Measurements from ENCODE around the gene UCKL1. TPM values are rescaled to one million over a fixed set of nuclear protein-coding genes. Genes with fewer than 3 reads are reported as not detected.

The UCKL1 gene
- total RNA-seq, 6 donors from 2014 or later = 23.0 to 103 (median 37.3) TPM

DNA sequence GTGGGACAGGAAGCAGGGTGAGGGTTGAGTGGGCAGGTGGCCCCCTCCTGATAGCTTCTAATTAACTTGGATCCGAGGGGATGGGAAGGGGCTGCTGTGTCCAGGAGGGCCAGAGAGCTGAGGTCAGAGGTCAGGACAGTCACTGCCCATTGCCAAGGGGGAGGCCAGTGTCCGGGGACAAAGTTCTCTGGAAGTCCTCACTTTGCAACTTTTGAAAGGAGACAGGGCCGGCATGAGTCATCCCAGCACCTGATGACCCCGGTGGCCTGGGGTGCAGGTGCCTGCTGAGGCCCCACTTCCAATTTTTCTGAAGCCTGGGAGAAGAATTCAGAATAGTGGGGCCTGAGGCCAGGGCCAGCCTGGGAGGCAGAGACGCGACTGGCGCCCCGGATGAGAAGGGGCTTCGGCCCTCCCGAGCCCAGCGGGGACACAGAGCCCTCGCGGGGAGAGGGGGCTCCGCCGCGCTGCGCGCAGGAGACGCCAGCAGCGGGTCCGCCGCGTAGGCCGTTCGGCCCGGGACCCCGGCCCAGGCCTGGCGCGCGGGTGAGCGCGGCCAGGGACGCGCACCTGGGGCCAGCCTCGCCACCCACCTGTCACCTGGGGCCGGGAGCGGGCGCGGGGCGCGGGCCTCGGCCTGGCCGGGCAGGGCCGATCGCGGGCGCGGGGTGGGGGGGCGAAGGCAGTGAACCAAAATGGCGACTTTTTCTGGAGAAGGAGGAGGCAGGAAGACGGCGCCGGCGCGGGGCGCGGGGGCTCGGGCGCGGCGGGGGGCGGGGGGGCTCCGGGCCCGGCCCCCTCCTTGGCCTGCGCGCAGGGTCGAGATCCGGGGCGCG, 12.9 kb upstream of the UCKL1 start:
- Histone ChIP-seq H3K4me1 (peaks cover 25 to 43% (median 31%) of the 10 kb centered on the region in 4 donors), H3K9me3 (peaks cover 0 to 12% (median 0%) of the 10 kb centered on the region in 4 donors), H3K36me3 (peaks cover 0 to 15% (median 10%) of the 10 kb centered on the region in 4 donors), H3K4me3 (peak overlapping the region; percentile 49 to 82 (median 74)), H3K27me3 (no peaks in the 10 kb centered on the region), H3K27ac (peak overlapping the region; percentile 51 to 75 (median 62))
- DNase-seq (peak in 1 of 2 donors; percentile 91), ATAC-seq (ENCODE audit: low FRiP score in 2 of 2) (no peak)
- TF ChIP-seq EP300 (IDR thresholded peaks at IDR 0.05) (no peak), POLR2A (IDR thresholded peaks at IDR 0.05) (no peak), POLR2AphosphoS5 (IDR thresholded peaks at IDR 0.05) (no peak), CTCF (IDR thresholded peaks at IDR 0.05) (no peak)
- 2 to 6% methylated on average over 17 to 24 of the region's 70 CpGs for WGBS, 2 donors

GRCh38 chr20:63968136-63968927, 12.1 kb upstream of the UCKL1 start:
- 76 to 82% methylated on average over 9 to 14 of the region's 14 CpGs for WGBS, 2 donors
- TF ChIP-seq EP300 (IDR thresholded peaks at IDR 0.05) (no peak), CTCF (IDR thresholded peaks at IDR 0.05) (no peak), POLR2AphosphoS5 (IDR thresholded peaks at IDR 0.05) (no peak)
- peak in 1 of 2 donors; percentile 55 for DNase-seq
- Histone ChIP-seq H3K27ac (peak overlapping the region in 3 of 4 donors; percentile 51 to 75 (median 65)), H3K27me3 (no peaks in the 10 kb centered on the region), H3K36me3 (peaks cover 0 to 23% (median 17%) of the 10 kb centered on the region in 4 donors), H3K4me1 (peaks cover 17 to 34% (median 24%) of the 10 kb centered on the region in 4 donors), H3K9me3 (peaks cover 0 to 13% (median 0%) of the 10 kb centered on the region in 4 donors), H3K4me3 (peak overlapping the region in 3 of 4 donors; percentile 72 to 82 (median 75))
- no peak for ATAC-seq (ENCODE audit: low FRiP score in 2 of 2)

- H3K27me3 ChIP-seq = no peaks in the 10 kb centered on the region
- no peak for TF ChIP-seq POLR2AphosphoS5 (IDR thresholded peaks at IDR 0.05)
- no peak for TF ChIP-seq CTCF (IDR thresholded peaks at IDR 0.05)
- TF ChIP-seq POLR2A (IDR thresholded peaks at IDR 0.05) = no peak
- no peak for TF ChIP-seq EP300 (IDR thresholded peaks at IDR 0.05)
- peaks cover 16 to 29% (median 21%) of the 10 kb centered on the region in 4 donors for H3K4me1 ChIP-seq
- peak in 1 of 2 donors; percentile 71 for DNase-seq
- H3K9me3 ChIP-seq = peaks cover 0 to 13% (median 0%) of the 10 kb centered on the region in 4 donors
- no peak overlapping the region for H3K4me3 ChIP-seq
- no peak for ATAC-seq (ENCODE audit: low FRiP score in 2 of 2)
- H3K36me3 ChIP-seq = peaks cover 0 to 31% (median 25%) of the 10 kb centered on the region in 4 donors
- WGBS, 2 donors = 89 to 97% methylated on average over 14 to 28 of the region's 28 CpGs
- H3K27ac ChIP-seq = no peak overlapping the region
Measured at GRCh38 chr20:63967330-63968135, 11.3 kb upstream of the UCKL1 start.

DNA sequence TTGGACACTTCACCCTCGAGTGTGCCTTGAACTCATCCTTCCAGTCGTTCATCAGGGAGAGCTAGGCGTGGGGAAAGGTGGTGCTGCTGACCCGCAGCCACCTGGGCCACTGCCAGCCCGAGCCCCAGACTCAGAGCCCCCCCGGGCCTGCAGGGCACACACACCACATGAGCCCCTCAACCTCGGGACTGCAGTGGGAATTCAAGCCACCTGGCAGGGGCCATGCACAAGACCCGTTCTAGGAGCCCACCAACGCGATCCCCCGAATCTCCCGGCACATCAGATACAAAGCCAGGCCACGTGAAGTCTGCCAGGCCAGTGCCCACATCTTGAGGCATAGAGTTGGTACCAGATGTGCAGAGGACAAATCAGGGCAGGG, 10.7 kb upstream of the UCKL1 start:
- H3K36me3 ChIP-seq = peaks cover 0 to 37% (median 29%) of the 10 kb centered on the region in 4 donors
- H3K4me3 ChIP-seq = no peak overlapping the region
- peaks cover 16 to 23% (median 20%) of the 10 kb centered on the region in 4 donors for H3K4me1 ChIP-seq
- TF ChIP-seq POLR2A (IDR thresholded peaks at IDR 0.05) = no peak
- H3K27me3 ChIP-seq = no peaks in the 10 kb centered on the region
- peaks cover 0 to 13% (median 0%) of the 10 kb centered on the region in 4 donors for H3K9me3 ChIP-seq
- DNase-seq = peak in 1 of 2 donors; percentile 63
- H3K27ac ChIP-seq = no peak overlapping the region
- ATAC-seq (ENCODE audit: low FRiP score in 2 of 2) = no peak
- WGBS, 2 donors = 93 to 97% methylated on average over 5 to 13 of the region's 13 CpGs
